GM23338 (cell line): ENCODE results near the gene RAB13. TPM values are rescaled to one million over a fixed set of nuclear protein-coding genes. Genes with fewer than 3 reads are reported as not detected.

ENCODE experiments used
- ATAC-seq: fragments of 200-7000 bp; cut with Tn5 transposase; 3 replicates; pipeline ENCODE4 v1.9.1; 2020
- DNase-seq: peaks from one replicate; pipeline ENCODE4 v3.0.0-alpha.2; 2015; ENCODE audit warnings: low spot score
- H2AFZ ChIP-seq: fragments of 200-600 bp; sonication (generic); 2 replicates; pipeline ENCODE4 v1.8.0; 2016; ENCODE audit warnings: antibody characterized with exemption, mild to moderate bottlenecking, moderate library complexity
- H3F3A ChIP-seq: fragments of 200-600 bp; sonication (generic); replicated peaks from 2 replicates; pipeline ENCODE4 v1.8.0; 2017; ENCODE audit warnings: antibody characterized with exemption, mixed run types, low read depth
- H3K27ac ChIP-seq: fragments of 200-600 bp; sonication (generic); 2 replicates; pipeline ENCODE4 v1.6.1; 2016; ENCODE audit warnings: low read depth
- H3K27me3 ChIP-seq: fragments of 200-600 bp; sonication (generic); 2 replicates; pipeline ENCODE4 v1.8.0; 2016; ENCODE audit warnings: mild to moderate bottlenecking, mixed run types, moderate library complexity; ENCODE audit not compliant: insufficient read depth
- H3K36me3 ChIP-seq: fragments of 200-600 bp; sonication (generic); 2 replicates; pipeline ENCODE4 v1.8.0; 2016; ENCODE audit warnings: mild to moderate bottlenecking; ENCODE audit not compliant: insufficient read depth
- H3K4me1 ChIP-seq: fragments of 200-600 bp; sonication (generic); 2 replicates; pipeline ENCODE4 v1.8.0; 2016; ENCODE audit warnings: mild to moderate bottlenecking, moderate library complexity; ENCODE audit not compliant: insufficient read depth
- H3K4me2 ChIP-seq: fragments of 200-600 bp; sonication (generic); 2 replicates; pipeline ENCODE4 v1.7.1; 2017; ENCODE audit warnings: mixed run types
- H3K4me3 ChIP-seq: fragments of 200-600 bp; sonication (generic); 2 replicates; pipeline ENCODE4 v1.6.1; 2016; ENCODE audit warnings: mixed run types
- H3K79me2 ChIP-seq: fragments of 200-600 bp; sonication (generic); replicated peaks from 2 replicates; pipeline ENCODE4 v1.8.0; 2017; ENCODE audit warnings: mild to moderate bottlenecking; ENCODE audit not compliant: insufficient read depth
- H3K9me2 ChIP-seq: fragments of 200-600 bp; sonication (generic); 2 replicates; pipeline ENCODE4 v1.8.0; 2017; ENCODE audit not compliant: insufficient read depth
- H4K20me1 ChIP-seq: fragments of 200-600 bp; sonication (generic); replicated peaks from 2 replicates; pipeline ENCODE4 v1.8.0; 2017; ENCODE audit warnings: mild to moderate bottlenecking; ENCODE audit not compliant: insufficient read depth
- H3K27ac Mint-ChIP-seq: 2 replicates; pipeline ENCODE4 v1.8.0; 2020; ENCODE audit warnings: inconsistent platforms, mild to moderate bottlenecking, moderate library complexity, mixed read lengths
- H3K27me3 Mint-ChIP-seq: 3 replicates; pipeline ENCODE4 v1.8.0; 2022; ENCODE audit warnings: low read depth, mild to moderate bottlenecking, moderate library complexity, mixed read lengths, inconsistent platforms; ENCODE audit not compliant: insufficient read depth, poor library complexity
- H3K36me3 Mint-ChIP-seq: 3 replicates; pipeline ENCODE4 v1.8.0; 2021; ENCODE audit warnings: low read depth, mild to moderate bottlenecking, inconsistent platforms, moderate library complexity, mixed read lengths
- H3K4me1 Mint-ChIP-seq: 3 replicates; pipeline ENCODE4 v1.8.0; 2020; ENCODE audit warnings: mild to moderate bottlenecking, inconsistent platforms, mixed read lengths
- H3K4me3 Mint-ChIP-seq: 3 replicates; pipeline ENCODE4 v1.8.0; 2021; ENCODE audit warnings: moderate library complexity, mild to moderate bottlenecking, inconsistent platforms, mixed read lengths
- H3K9me3 Mint-ChIP-seq: 3 replicates; pipeline ENCODE4 v1.8.0; 2020; ENCODE audit warnings: moderate library complexity, mild to moderate bottlenecking, inconsistent platforms, mixed read lengths
- CREB1 ChIP-seq: fragments of 250-450 bp; sonication (Bioruptor Pico); IDR thresholded peaks from 2 replicates; pipeline ENCODE4 v1.5.0; 2020; ENCODE audit warnings: low read depth, mild to moderate bottlenecking, moderate library complexity
- EZH2phosphoT487 ChIP-seq: fragments of 200-600 bp; sonication (generic); IDR thresholded peaks from one replicate; pipeline ENCODE4 v1.8.1; 2018; ENCODE audit warnings: antibody characterized with exemption; ENCODE audit not compliant: unreplicated experiment
- JUNB ChIP-seq: IDR thresholded peaks from one replicate; pipeline ENCODE4 v1.6.1; 2016; ENCODE audit warnings: antibody characterized with exemption; ENCODE audit not compliant: unreplicated experiment
- POLR2AphosphoS5 ChIP-seq: IDR thresholded peaks from 2 replicates; pipeline ENCODE4 v1.6.1; 2016; ENCODE audit warnings: antibody characterized with exemption, low read depth
- polyA plus RNA-seq: library from polyadenylated mRNA; unstranded; fragments of >200 nt; fragmentation: Nextera tagmentation; extraction: Ambion mirVana; gene quantifications from 2 replicates; pipeline ENCODE4 v1.2.1, GENCODE V29; 2016
- total RNA-seq: library from RNA; depleted of rRNA; stranded (reverse); fragments of >200 nt; shearing (Covaris generic); gene quantifications from 2 replicates; pipeline ENCODE4 v1.2.3, GENCODE V29; 2014
- TF ChIP-seq, protein P1 (sequence below): fragments of 250-450 bp; sonication (Bioruptor Pico); IDR thresholded peaks from 2 replicates; pipeline ENCODE4 v1.5.0; 2020; ENCODE audit warnings: mild to moderate bottlenecking, moderate library complexity
- TF ChIP-seq, protein P2 (sequence below): IDR thresholded peaks from 2 replicates; pipeline ENCODE4 v1.6.1; 2016; ENCODE audit warnings: antibody characterized with exemption
- TF ChIP-seq, protein P3 (sequence below), 2 experiments: fragments of 200-600 bp in 1 of 2; sonication (generic) in 1 of 2; conservative IDR thresholded peaks; 2 replicates each; pipeline versions ENCODE4 v1.5.1 to v1.6.1; 2016 to 2017; ENCODE audit warnings: antibody characterized with exemption in 2 of 2, low read depth in 2 of 2, mild to moderate bottlenecking in 2 of 2, moderate library complexity in 1 of 2

Gene RAB13
- total and polyA plus RNA-seq, 2 experiments from 2014 or later = 38.6 to 171 TPM

DNA sequence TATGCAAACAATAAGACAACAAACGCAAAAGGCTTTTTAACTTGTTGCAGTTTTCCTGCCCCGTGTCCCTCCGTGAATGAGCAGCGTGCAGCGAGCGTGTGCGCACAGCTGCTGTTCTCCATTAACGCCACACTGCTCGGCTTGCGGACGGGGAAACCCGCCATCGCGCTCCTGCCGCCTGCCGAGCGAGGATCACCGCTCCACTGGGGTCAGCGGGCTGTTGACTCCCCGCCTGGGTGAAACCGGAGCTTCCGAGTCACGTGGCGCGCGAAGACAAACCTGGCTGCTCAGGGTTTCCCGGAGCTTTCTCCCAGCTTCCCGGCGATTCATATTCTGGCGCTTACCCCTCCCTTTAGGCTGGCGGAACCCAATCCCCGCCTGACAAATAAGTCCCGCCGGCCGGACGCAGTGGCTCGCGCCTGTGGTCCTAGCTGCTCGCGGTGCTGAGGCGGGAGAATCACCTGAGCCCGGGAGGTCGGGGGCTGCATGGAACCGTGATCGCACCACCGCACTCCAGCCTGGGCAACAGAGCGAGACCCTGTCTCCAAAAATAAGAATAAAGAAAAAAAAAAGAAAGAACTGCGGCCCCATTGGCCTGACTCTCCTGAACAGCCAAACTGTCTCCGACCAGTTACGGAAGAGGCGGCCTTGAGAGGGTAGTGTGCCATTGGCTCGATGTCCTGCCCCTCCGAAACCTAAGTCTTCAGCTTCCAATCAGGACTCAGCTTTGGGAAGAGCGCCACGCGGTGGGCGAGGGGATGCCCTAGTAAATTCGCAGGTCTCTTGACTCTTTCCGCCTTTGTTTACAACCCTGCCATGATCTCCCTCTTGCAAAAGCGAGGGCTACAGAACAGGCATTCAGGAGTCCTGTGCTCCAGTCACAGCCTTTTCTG is 18.8 kb downstream of the RAB13 start, which contains the start of gene CREB3L4:
Gene CREB3L4 (plus strand): TSS at position 796 of the 893 bp plus-strand sequence. CDS start 624 bp downstream, outside the sequence.
- H2AFZ ChIP-seq = no peak within 1 kb of the TSS
- H3K9me2 ChIP-seq = no peaks in the 10 kb centered on the region
- peak; percentile 74 for ATAC-seq
- peaks cover 4% of the 10 kb centered on the region; the same call in 1 of the 3 replicates for H3K9me3 Mint-ChIP-seq
- peaks cover 17% of the 10 kb centered on the region for H3K27me3 Mint-ChIP-seq
- peak within 1 kb of the TSS; percentile 99 for H3K27ac ChIP-seq
- peak; percentile 99 for DNase-seq
- H3K27ac Mint-ChIP-seq = peak within 1 kb of the TSS; percentile 97
- H3K4me2 ChIP-seq = peak within 1 kb of the TSS; percentile 87
- H3F3A ChIP-seq = peaks cover 27% of the 10 kb centered on the region; the same call in 1 of the 2 replicates
- H3K79me2 ChIP-seq = peaks cover 34% of the 10 kb centered on the region
- no peaks in the 10 kb centered on the region; the same call in 1 of the 2 replicates for H3K36me3 ChIP-seq
- peaks cover 29% of the 10 kb centered on the region for H3K4me1 ChIP-seq
- H3K4me1 Mint-ChIP-seq = peaks cover 22% of the 10 kb centered on the region
- H3K4me3 ChIP-seq = peak within 1 kb of the TSS; percentile 62
- peak within 1 kb of the TSS; percentile 81 for H3K4me3 Mint-ChIP-seq
- no peaks in the 10 kb centered on the region for H3K27me3 ChIP-seq
- H4K20me1 ChIP-seq = no peaks in the 10 kb centered on the region
- peaks cover 31% of the 10 kb centered on the region for H3K36me3 Mint-ChIP-seq
- TF ChIP-seq POLR2AphosphoS5 = peak; percentile 98
- TF ChIP-seq, protein P1, sequence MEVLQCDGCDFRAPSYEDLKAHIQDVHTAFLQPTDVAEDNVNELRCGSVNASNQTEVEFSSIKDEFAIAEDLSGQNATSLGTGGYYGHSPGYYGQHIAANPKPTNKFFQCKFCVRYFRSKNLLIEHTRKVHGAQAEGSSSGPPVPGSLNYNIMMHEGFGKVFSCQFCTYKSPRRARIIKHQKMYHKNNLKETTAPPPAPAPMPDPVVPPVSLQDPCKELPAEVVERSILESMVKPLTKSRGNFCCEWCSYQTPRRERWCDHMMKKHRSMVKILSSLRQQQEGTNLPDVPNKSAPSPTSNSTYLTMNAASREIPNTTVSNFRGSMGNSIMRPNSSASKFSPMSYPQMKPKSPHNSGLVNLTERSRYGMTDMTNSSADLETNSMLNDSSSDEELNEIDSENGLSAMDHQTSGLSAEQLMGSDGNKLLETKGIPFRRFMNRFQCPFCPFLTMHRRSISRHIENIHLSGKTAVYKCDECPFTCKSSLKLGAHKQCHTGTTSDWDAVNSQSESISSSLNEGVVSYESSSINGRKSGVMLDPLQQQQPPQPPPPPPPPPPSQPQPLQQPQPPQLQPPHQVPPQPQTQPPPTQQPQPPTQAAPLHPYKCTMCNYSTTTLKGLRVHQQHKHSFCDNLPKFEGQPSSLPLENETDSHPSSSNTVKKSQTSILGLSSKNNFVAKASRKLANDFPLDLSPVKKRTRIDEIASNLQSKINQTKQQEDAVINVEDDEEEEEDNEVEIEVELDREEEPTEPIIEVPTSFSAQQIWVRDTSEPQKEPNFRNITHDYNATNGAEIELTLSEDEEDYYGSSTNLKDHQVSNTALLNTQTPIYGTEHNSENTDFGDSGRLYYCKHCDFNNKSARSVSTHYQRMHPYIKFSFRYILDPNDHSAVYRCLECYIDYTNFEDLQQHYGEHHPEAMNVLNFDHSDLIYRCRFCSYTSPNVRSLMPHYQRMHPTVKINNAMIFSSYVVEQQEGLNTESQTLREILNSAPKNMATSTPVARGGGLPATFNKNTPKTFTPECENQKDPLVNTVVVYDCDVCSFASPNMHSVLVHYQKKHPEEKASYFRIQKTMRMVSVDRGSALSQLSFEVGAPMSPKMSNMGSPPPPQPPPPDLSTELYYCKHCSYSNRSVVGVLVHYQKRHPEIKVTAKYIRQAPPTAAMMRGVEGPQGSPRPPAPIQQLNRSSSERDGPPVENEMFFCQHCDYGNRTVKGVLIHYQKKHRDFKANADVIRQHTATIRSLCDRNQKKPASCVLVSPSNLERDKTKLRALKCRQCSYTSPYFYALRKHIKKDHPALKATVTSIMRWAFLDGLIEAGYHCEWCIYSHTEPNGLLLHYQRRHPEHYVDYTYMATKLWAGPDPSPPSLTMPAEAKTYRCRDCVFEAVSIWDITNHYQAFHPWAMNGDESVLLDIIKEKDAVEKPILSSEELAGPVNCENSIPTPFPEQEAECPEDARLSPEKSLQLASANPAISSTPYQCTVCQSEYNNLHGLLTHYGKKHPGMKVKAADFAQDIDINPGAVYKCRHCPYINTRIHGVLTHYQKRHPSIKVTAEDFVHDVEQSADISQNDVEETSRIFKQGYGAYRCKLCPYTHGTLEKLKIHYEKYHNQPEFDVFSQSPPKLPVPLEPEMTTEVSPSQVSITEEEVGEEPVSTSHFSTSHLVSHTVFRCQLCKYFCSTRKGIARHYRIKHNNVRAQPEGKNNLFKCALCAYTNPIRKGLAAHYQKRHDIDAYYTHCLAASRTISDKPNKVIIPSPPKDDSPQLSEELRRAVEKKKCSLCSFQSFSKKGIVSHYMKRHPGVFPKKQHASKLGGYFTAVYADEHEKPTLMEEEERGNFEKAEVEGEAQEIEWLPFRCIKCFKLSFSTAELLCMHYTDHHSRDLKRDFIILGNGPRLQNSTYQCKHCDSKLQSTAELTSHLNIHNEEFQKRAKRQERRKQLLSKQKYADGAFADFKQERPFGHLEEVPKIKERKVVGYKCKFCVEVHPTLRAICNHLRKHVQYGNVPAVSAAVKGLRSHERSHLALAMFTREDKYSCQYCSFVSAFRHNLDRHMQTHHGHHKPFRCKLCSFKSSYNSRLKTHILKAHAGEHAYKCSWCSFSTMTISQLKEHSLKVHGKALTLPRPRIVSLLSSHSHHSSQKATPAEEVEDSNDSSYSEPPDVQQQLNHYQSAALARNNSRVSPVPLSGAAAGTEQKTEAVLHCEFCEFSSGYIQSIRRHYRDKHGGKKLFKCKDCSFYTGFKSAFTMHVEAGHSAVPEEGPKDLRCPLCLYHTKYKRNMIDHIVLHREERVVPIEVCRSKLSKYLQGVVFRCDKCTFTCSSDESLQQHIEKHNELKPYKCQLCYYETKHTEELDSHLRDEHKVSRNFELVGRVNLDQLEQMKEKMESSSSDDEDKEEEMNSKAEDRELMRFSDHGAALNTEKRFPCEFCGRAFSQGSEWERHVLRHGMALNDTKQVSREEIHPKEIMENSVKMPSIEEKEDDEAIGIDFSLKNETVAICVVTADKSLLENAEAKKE (CRISPR knock-in tag) = no peak
- TF ChIP-seq CREB1 = peak; percentile 45; the same call in 1 of the 2 replicates
- TF ChIP-seq, protein P2, sequence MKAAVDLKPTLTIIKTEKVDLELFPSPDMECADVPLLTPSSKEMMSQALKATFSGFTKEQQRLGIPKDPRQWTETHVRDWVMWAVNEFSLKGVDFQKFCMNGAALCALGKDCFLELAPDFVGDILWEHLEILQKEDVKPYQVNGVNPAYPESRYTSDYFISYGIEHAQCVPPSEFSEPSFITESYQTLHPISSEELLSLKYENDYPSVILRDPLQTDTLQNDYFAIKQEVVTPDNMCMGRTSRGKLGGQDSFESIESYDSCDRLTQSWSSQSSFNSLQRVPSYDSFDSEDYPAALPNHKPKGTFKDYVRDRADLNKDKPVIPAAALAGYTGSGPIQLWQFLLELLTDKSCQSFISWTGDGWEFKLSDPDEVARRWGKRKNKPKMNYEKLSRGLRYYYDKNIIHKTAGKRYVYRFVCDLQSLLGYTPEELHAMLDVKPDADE = peak; percentile 32
- TF ChIP-seq JUNB = no peak
- TF ChIP-seq, protein P3, sequence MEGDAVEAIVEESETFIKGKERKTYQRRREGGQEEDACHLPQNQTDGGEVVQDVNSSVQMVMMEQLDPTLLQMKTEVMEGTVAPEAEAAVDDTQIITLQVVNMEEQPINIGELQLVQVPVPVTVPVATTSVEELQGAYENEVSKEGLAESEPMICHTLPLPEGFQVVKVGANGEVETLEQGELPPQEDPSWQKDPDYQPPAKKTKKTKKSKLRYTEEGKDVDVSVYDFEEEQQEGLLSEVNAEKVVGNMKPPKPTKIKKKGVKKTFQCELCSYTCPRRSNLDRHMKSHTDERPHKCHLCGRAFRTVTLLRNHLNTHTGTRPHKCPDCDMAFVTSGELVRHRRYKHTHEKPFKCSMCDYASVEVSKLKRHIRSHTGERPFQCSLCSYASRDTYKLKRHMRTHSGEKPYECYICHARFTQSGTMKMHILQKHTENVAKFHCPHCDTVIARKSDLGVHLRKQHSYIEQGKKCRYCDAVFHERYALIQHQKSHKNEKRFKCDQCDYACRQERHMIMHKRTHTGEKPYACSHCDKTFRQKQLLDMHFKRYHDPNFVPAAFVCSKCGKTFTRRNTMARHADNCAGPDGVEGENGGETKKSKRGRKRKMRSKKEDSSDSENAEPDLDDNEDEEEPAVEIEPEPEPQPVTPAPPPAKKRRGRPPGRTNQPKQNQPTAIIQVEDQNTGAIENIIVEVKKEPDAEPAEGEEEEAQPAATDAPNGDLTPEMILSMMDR (conservative IDR thresholded peaks at IDR 0.05; ENCODE audit: low read depth in 2 of 2) = peak; percentile 15 to 59; a peak in 2 of 4 replicates
- no peak for TF ChIP-seq EZH2phosphoT487
